ENCODE results near the gene LEPROT. TPM values are rescaled to one million over a fixed set of nuclear protein-coding genes. Genes with fewer than 3 reads are reported as not detected.

The LEPROT gene
- total RNA-seq, 1 experiment from 2014 or later = 18.4 TPM

GRCh38 chr1:65393928-65394327 lies 26.5 kb upstream of the LEPROT start:
- H3K4me2 ChIP-seq (ENCODE audit: low read length) = 0 out of 2 replicates have a peak overlapping the region, but pooled peaks have one; percentile 11
- no peak overlapping the region for H3K9ac ChIP-seq (ENCODE audit: low read length)
- CTCF ChIA-PET = no interaction called here
- POLR2A ChIA-PET (ENCODE audit: unreplicated experiment) = no interaction called here
- no peak for TF ChIP-seq EZH2 (IDR thresholded peaks at IDR 0.05; ENCODE audit: low read length, unreplicated experiment)
- no peak for TF ChIP-seq CTCF (conservative IDR thresholded peaks at IDR 0.05; ENCODE audit: low read depth, low read length)
- H3F3A ChIP-seq (ENCODE audit: low read length, unreplicated experiment) = peaks cover 4% of the 10 kb centered on the region
- H3K79me2 ChIP-seq (ENCODE audit: low read length) = no peaks in the 10 kb centered on the region
- H3K4me3 ChIP-seq (ENCODE audit: low read length) = no peak overlapping the region
- no peaks in the 10 kb centered on the region for H3K9me2 ChIP-seq (replicated peaks; ENCODE audit: low read length)
- no peaks in the 10 kb centered on the region for H4K20me1 ChIP-seq (ENCODE audit: low read length)
- no peaks in the 10 kb centered on the region for H3K9me3 ChIP-seq (ENCODE audit: low read length)
- ATAC-seq = no peak
- no peaks in the 10 kb centered on the region for H3K36me3 ChIP-seq (ENCODE audit: low read depth, low read length)
- no TSS peak for BruUV-seq (replicated peaks)
- H3K27me3 ChIP-seq (ENCODE audit: low read length) = no peaks in the 10 kb centered on the region
- DNase-seq = no peak
- H2AFZ ChIP-seq (ENCODE audit: low read length) = no peak overlapping the region
- intact Hi-C loops (cut with micrococcal nuclease) = no loop called here
- no peak overlapping the region for H3K27ac ChIP-seq (ENCODE audit: low read length)
- peaks cover 20% of the 10 kb centered on the region for H3K4me1 ChIP-seq (ENCODE audit: insufficient read depth, low read length)

DNA sequence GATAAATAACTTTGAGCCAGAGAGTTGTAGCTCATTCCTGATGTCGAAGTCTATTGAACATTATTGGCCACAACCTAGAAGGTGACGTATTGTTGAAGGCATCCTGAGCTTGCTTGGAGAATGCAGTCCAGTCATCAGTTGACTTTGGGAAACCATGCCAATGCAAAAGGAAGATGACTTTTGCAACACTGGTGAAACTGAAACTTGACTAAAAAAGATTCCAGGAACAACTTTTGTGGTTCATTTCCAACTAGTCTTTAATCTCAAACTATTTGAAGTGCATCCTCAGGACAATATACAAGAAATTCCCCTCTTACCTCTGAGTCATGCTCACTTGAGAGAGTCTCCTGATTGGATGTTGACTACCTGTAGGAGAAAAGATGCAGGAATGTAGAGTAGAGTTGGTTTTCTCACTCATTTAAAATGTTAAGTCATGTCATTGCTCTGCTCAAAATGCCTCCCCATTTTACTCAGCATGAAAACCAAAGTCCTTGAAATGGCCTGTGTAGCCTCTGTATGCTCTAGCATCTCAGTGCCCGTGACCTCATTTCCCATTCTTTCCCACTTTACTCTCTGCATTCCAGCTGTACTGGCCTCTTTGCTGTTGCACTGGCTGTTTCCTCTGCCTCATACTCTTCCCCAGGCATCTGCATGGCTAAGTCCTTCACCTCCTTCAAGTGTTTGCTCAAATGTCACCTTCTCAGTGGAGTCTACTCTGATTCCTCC lies 24.4 kb upstream of the LEPROT start:
- Histone ChIP-seq H3K9ac (ENCODE audit: low read length) (no peak overlapping the region), H3K4me1 (ENCODE audit: insufficient read depth, low read length) (peaks cover 20% of the 10 kb centered on the region), H3K4me3 (ENCODE audit: low read length) (no peak overlapping the region), H2AFZ (ENCODE audit: low read length) (no peak overlapping the region), H3K4me2 (ENCODE audit: low read length) (no peak overlapping the region), H3K27ac (ENCODE audit: low read length) (no peak overlapping the region), H3K9me2 (replicated peaks; ENCODE audit: low read length) (no peaks in the 10 kb centered on the region), H3F3A (ENCODE audit: low read length, unreplicated experiment) (peaks cover 4% of the 10 kb centered on the region), H3K27me3 (ENCODE audit: low read length) (no peaks in the 10 kb centered on the region), H3K9me3 (ENCODE audit: low read length) (no peaks in the 10 kb centered on the region), H4K20me1 (ENCODE audit: low read length) (no peaks in the 10 kb centered on the region), H3K79me2 (ENCODE audit: low read length) (no peaks in the 10 kb centered on the region), H3K36me3 (ENCODE audit: low read depth, low read length) (no peaks in the 10 kb centered on the region)
- TF ChIP-seq EZH2 (IDR thresholded peaks at IDR 0.05; ENCODE audit: low read length, unreplicated experiment) (no peak), EZH2phosphoT487 (IDR thresholded peaks at IDR 0.05; ENCODE audit: borderline replicate concordance, low read length) (no peak), CTCF (conservative IDR thresholded peaks at IDR 0.05; ENCODE audit: low read depth, low read length) (no peak)
- ChIA-PET CTCF (no interaction called here), POLR2A (ENCODE audit: unreplicated experiment) (no interaction called here)
- ATAC-seq (no peak), DNase-seq (peak; percentile 13)
- no TSS peak for BruUV-seq (replicated peaks)
- intact Hi-C loops (cut with micrococcal nuclease) = no loop called here

DNA sequence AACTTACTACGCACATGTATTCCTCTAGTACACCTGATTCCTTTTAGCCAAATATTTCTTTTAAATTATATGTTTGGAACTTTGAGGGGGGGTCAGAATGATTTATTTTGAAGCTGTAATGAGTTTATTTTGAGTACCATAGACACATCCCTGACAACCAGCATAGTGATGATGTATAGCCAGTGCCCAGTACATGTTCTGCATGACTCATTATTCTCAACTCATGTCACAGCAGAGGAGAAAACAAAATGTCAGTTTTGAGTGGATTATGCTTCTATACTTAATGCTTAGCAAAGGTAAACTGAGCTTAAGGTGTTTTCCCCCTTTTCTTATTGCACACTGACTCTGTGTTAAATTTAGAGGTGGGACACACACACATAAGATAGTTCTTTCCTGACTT lies 22.4 kb upstream of the LEPROT start:
- H3F3A ChIP-seq (ENCODE audit: low read length, unreplicated experiment) = peaks cover 1% of the 10 kb centered on the region
- H3K27me3 ChIP-seq (ENCODE audit: low read length) = no peaks in the 10 kb centered on the region
- H3K4me2 ChIP-seq (ENCODE audit: low read length) = no peak overlapping the region
- H4K20me1 ChIP-seq (ENCODE audit: low read length) = no peaks in the 10 kb centered on the region
- BruUV-seq (replicated peaks) = no TSS peak
- intact Hi-C loops (cut with micrococcal nuclease) = no loop called here
- CTCF ChIA-PET = no interaction called here
- TF ChIP-seq EZH2phosphoT487 (IDR thresholded peaks at IDR 0.05; ENCODE audit: borderline replicate concordance, low read length) (no peak), CTCF (conservative IDR thresholded peaks at IDR 0.05; ENCODE audit: low read depth, low read length) (no peak), EZH2 (IDR thresholded peaks at IDR 0.05; ENCODE audit: low read length, unreplicated experiment) (no peak)
- no peaks in the 10 kb centered on the region for H3K79me2 ChIP-seq (ENCODE audit: low read length)
- H2AFZ ChIP-seq (ENCODE audit: low read length) = no peak overlapping the region
- POLR2A ChIA-PET (ENCODE audit: unreplicated experiment) = no interaction called here
- no peaks in the 10 kb centered on the region for H3K9me2 ChIP-seq (replicated peaks; ENCODE audit: low read length)
- no peak overlapping the region for H3K9ac ChIP-seq (ENCODE audit: low read length)
- peaks cover 11% of the 10 kb centered on the region for H3K4me1 ChIP-seq (ENCODE audit: insufficient read depth, low read length)
- ATAC-seq (no peak), DNase-seq (no peak)
- H3K27ac ChIP-seq (ENCODE audit: low read length) = no peak overlapping the region
- H3K4me3 ChIP-seq (ENCODE audit: low read length) = no peak overlapping the region
- H3K36me3 ChIP-seq (ENCODE audit: low read depth, low read length) = no peaks in the 10 kb centered on the region
- no peaks in the 10 kb centered on the region for H3K9me3 ChIP-seq (ENCODE audit: low read length)

All from PC-3 (cell line).